HG02798 (cell line): Measurements from ENCODE around the gene SNRNP200.

Experiments used
- ATAC-seq: cut with Tn5 transposase; IDR thresholded peaks from one replicate; pipeline ENCODE4 v1.9.1; 2021; ENCODE audit warnings: mild to moderate bottlenecking; ENCODE audit not compliant: unreplicated experiment, poor library complexity

The SNRNP200 gene

GRCh38 chr2:96253006-96253405, 52.3 kb downstream of the SNRNP200 start:
- ATAC-seq: no peak

DNA sequence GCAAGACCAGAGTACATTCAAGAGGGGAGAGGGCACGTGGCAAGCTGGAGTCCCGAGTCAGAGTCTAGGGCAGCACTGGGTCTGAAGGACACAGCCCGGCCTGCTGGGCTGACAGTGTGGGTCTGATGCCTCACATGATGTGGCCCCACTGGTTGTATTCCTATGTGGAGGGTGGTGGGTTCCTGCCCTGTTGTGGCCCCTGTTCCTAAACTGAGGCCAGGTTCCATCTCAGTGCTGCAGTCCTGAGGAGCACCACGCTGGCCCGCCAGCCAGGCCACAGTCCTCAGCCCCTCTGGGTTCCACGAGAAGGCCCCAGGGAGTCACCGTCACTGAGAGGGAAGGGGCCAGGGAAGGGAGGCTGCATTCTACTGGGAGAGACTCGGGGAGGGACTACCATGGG, 52.8 kb downstream of the SNRNP200 start:
- ATAC-seq: no peak

GRCh38 chr2:96251721-96252292, 53.5 kb downstream of the SNRNP200 start:
- no peak for ATAC-seq

- no peak for ATAC-seq
These were observed 55.2 kb downstream of the SNRNP200 start for GRCh38 chr2:96250188-96250587.

- no peak for ATAC-seq
These were observed 55.7 kb downstream of the SNRNP200 start for GRCh38 chr2:96249654-96250053.

GRCh38 chr2:96248624-96249023, 56.7 kb downstream of the SNRNP200 start:
- no peak for ATAC-seq

- no peak for ATAC-seq
These were observed 57.5 kb downstream of the SNRNP200 start for GRCh38 chr2:96247896-96248295.

DNA sequence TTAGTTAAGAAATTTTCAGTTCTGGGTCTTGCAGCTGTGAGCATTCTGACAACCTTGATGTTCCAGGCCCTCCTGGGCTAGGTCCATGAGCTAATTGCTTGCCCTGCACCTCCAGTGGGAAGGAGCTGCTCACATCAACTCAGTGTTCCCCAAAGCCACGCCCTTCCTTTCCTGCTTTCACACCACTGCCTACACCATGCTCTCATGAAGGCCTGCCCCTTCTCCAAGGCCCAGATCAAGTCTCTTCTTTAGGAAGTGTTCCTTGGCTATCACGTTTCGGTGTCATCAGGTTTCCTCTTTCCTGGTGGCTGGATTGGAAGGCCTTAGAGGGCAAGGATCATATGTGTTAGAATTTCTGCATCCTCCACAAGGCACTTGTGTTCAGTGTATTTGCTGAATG, 58.3 kb downstream of the SNRNP200 start:
- ATAC-seq: no peak

GRCh38 chr2:96245609-96246390, 59.5 kb downstream of the SNRNP200 start:
- ATAC-seq: no peak

- no peak for ATAC-seq
These were observed 61.5 kb downstream of the SNRNP200 start for GRCh38 chr2:96243843-96244242.

DNA sequence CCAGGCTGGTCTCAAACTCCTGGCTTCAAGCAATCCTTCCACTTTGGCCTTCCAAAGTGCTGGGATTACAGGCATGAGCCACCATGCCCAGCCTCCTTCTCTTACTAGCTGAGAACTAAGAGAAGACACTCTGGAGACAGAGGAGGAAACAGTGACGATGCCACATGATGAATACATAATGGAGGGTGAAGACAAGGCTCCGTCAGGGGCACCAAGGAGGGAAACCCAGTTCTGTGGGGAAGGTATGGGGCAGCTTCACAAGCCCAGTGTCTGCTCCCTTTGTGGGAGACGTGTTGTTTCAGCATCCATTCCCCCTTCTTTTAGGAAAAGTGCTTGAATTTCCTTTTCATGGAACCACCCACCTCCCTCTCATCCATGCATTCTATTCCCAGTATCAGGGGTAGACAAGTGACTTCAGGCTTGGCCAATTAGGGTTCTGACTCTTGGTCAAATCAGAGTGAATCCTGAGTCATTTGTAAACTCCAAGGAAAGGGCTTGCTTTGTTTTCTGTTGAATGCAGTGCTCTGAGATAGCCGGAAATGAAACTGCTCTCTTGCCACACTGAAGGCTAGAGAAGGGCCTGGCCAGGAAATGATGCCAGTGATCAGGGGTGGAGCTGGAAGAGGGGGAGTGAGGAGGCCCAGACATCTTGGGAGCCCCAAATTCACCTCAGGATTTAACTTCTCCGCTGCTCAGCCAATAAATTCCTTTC, 63.3 kb downstream of the SNRNP200 start:
- ATAC-seq: peak; percentile 80

- no peak for ATAC-seq
These were observed 64.1 kb downstream of the SNRNP200 start for GRCh38 chr2:96241227-96241626.

GRCh38 chr2:96240341-96241038, 64.9 kb downstream of the SNRNP200 start:
- no peak for ATAC-seq

- ATAC-seq: no peak
These were observed 65.5 kb downstream of the SNRNP200 start for GRCh38 chr2:96239745-96240264.

GRCh38 chr2:96239091-96239490, 66.3 kb downstream of the SNRNP200 start:
- no peak for ATAC-seq

DNA sequence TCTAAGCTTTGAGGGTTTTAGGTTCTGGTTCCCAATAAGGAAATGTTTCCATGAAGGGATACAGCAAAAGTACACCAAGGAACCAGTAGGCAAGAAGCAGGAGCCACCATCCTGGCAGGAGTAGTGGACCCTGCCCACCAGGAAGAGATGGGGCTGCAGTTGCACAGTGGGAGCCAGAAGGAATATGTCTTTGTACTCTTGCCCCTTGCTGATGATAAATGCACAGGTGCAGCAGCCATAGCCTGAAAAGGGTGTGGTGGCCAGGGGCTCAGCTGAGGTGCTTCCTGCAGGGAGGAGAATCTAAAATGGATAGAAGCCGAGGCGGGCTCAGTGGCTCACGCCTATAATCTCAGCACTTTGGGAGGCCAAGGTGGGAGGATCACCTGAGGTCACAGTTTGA, 67.1 kb downstream of the SNRNP200 start:
- no peak for ATAC-seq

DNA sequence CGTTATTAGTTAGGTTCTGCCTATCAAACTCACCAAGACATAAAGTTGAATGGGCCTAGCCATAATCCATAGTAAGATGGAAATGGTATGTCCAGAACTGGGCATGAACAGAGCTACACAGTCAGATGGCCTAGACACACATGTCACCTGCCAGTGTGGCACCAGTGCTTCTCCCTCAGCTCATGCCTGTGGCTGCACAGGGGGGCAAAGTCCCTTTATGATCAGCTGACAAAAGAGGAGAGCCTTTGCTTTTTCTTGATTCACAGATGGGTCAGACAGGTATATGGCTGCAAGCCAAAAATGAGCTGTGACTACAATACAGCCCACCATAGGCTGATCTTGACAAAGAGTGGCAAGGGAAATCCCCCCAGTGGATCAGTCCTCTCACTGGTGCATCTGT, 68.5 kb downstream of the SNRNP200 start:
- no peak for ATAC-seq

DNA sequence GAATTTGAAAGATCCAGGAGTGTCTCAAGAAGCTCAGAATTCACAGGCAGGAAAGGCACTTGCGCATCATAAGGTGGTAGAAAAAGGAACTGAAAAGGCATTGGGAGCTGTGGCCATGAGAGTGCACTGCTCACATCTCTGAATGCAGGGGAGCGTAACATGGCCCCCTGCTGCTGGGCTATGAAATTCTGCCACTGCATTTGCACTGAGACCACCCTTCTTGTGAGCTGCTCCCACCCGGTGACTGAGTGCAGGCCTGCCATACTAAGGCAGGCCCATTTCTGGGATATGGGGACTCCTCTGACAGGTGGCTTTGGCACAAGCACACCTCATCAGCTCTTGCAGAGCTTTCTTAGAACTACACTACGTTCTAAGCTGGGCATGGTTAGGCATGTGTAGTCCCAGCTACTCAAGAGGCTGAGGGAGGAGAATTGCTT, 71.4 kb downstream of the SNRNP200 start:
- peak; percentile 92 for ATAC-seq

DNA sequence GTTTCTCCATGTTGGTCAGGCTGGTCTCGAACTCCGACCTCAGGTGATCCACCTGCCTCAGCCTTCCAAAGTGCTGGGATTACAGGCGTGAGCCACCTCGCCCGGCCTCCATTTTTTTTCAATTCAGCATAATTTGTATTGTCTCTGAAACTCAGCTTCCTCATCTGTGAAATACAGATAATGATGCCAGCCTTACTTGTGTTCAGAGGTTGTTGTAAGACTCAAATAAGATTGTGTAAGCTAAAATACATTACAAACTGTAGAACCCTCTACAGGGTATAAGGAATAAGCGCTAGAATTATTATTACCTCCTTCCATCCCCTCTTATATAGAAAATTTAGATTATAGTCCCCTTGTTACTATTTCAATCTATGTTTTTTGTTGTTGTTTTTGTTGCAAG, 71.9 kb downstream of the SNRNP200 start:
- no peak for ATAC-seq

- ATAC-seq: no peak
These were observed 74.0 kb downstream of the SNRNP200 start for GRCh38 chr2:96231316-96231715.
